22Rv1 (cell line): ENCODE data around the gene OVOL3.

Experiments
- ZFX ChIP-seq: fragments of 450-650 bp; IDR thresholded peaks from 2 replicates; pipeline ENCODE4 v1.6.1; 2017; ENCODE audit warnings: antibody characterized with exemption, borderline replicate concordance
- TF ChIP-seq, protein P1 (sequence below): fragments of 450-650 bp; IDR thresholded peaks from 2 replicates; pipeline ENCODE4 v1.5.1; 2017; ENCODE audit warnings: mild to moderate bottlenecking

DNA sequence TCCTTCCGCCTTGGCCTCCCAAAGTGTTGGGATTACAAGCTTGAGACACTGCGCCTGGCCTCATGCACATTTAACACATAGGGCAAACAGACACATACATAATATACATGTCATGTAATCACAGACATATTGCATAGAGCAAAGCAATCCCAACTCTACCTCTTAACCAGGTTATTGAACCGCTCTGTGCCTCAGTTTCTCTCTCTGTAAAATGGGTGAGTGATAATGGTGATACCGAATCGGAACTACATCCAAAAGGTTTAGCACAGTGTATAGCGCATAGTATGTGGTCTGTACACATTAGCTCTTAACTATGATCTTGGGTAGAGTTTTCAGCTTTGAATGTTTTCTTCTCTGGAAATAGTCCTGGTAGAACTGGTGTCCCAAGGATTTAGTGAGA, 33.7 kb downstream of the OVOL3 start:
- TF ChIP-seq, protein P1, sequence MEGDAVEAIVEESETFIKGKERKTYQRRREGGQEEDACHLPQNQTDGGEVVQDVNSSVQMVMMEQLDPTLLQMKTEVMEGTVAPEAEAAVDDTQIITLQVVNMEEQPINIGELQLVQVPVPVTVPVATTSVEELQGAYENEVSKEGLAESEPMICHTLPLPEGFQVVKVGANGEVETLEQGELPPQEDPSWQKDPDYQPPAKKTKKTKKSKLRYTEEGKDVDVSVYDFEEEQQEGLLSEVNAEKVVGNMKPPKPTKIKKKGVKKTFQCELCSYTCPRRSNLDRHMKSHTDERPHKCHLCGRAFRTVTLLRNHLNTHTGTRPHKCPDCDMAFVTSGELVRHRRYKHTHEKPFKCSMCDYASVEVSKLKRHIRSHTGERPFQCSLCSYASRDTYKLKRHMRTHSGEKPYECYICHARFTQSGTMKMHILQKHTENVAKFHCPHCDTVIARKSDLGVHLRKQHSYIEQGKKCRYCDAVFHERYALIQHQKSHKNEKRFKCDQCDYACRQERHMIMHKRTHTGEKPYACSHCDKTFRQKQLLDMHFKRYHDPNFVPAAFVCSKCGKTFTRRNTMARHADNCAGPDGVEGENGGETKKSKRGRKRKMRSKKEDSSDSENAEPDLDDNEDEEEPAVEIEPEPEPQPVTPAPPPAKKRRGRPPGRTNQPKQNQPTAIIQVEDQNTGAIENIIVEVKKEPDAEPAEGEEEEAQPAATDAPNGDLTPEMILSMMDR = no peak
- TF ChIP-seq ZFX = no peak
